Natural killer cell (primary cell): ENCODE results near the gene PRRG2. TPM values are rescaled to one million over a fixed set of nuclear protein-coding genes. Genes with fewer than 3 reads are reported as not detected.

Source experiments
- ATAC-seq, 3 donors: fragments of 150-1000 bp in 2 of 3; fragments of 200-7000 bp in 1 of 3; cut with Tn5 transposase; 1 replicate in 1 of 3; 2 replicates in 2 of 3; pipeline ENCODE4 v1.10.0; 2021; ENCODE audit warnings: mild to moderate bottlenecking in 2 of 3, moderate library complexity in 2 of 3
- DNase-seq, 2 donors: peaks; one replicate each; pipeline versions ENCODE4 v3.0.0 to v3.0.0-alpha.2; 2013 to 2021; ENCODE audit warnings: mixed read lengths in 1 of 2
- H3K27ac ChIP-seq: one replicate; pipeline ENCODE4 v1.5.1; 2013; ENCODE audit warnings: mild to moderate bottlenecking, low read length
- H3K27me3 ChIP-seq: one replicate; pipeline ENCODE4 v1.6.1; 2013; ENCODE audit warnings: low read length; ENCODE audit not compliant: control insufficient read depth, insufficient read depth
- H3K36me3 ChIP-seq: one replicate; pipeline ENCODE4 v1.6.1; 2013; ENCODE audit warnings: low read length; ENCODE audit not compliant: control insufficient read depth, insufficient read depth
- H3K4me1 ChIP-seq: one replicate; pipeline ENCODE4 v1.6.1; 2013; ENCODE audit warnings: low read length; ENCODE audit not compliant: control insufficient read depth, insufficient read depth
- H3K4me3 ChIP-seq: one replicate; pipeline ENCODE4 v1.5.1; 2013; ENCODE audit warnings: low read length
- H3K9me3 ChIP-seq: one replicate; pipeline ENCODE4 v1.6.1; 2013; ENCODE audit warnings: low read length; ENCODE audit not compliant: control insufficient read depth, insufficient read depth
- H3K27ac Mint-ChIP-seq, 2 donors: one replicate each; pipeline ENCODE4 v1.8.0; 2022; ENCODE audit warnings: mild to moderate bottlenecking in 2 of 2, mixed read lengths in 2 of 2, moderate library complexity in 1 of 2
- H3K27me3 Mint-ChIP-seq, 2 donors: one replicate each; pipeline ENCODE4 v1.8.0; 2022; ENCODE audit warnings: low read depth in 2 of 2, mixed read lengths in 2 of 2
- H3K36me3 Mint-ChIP-seq: one replicate; pipeline ENCODE4 v1.8.0; 2022; ENCODE audit warnings: mixed read lengths
- H3K4me1 Mint-ChIP-seq, 2 donors: one replicate each; pipeline ENCODE4 v1.8.0; 2022; ENCODE audit warnings: mixed read lengths in 2 of 2
- H3K4me3 Mint-ChIP-seq: one replicate; pipeline ENCODE4 v1.8.0; 2022; ENCODE audit warnings: mild to moderate bottlenecking, moderate library complexity, mixed read lengths
- H3K9me3 Mint-ChIP-seq, 2 donors: one replicate each; pipeline ENCODE4 v1.8.0; 2022; ENCODE audit warnings: mixed read lengths in 2 of 2
- CTCF ChIP-seq: fragments of 200-600 bp; IDR thresholded peaks from one replicate; pipeline ENCODE4 v1.8.0; 2022; ENCODE audit warnings: antibody characterized with exemption
- WGBS: methylation state at CpG from one replicate; pipeline ENCODE4 v1.1.7; 2013; ENCODE audit warnings: missing lambda C conversion rate; ENCODE audit not compliant: insufficient coverage; 5-methylcytosine and 5-hydroxymethylcytosine counted together
- intact Hi-C: fragments of 100-400 bp; cut with micrococcal nuclease; formaldehyde crosslinking; loops from one replicate; pipeline ENCODE4 v1.14.2; 2022
- total RNA-seq, 4 donors: library from RNA; stranded (reverse); fragments of 120-200 nt in 1 of 4; gene quantifications; one replicate each; pipeline versions ENCODE4 v1.2.3 to v1.2.4, GENCODE V29; 2013 to 2022

PRRG2 gene
- total RNA-seq, 3 donors from 2014 or later (not counting 1 experiment from before 2014, with no cell fraction given) = 0.39 to 0.56 TPM; not detected in 1

GRCh38 chr19:49639401-49640112, 58.4 kb downstream of the PRRG2 start:
- H3K4me3 Mint-ChIP-seq = peak overlapping the region; percentile 93
- peaks cover 44 to 60% of the 10 kb centered on the region in 2 donors for H3K4me1 Mint-ChIP-seq
- Histone ChIP-seq H3K4me3 (peak overlapping the region; percentile 32), H3K9me3 (no peaks in the 10 kb centered on the region), H3K27ac (peak overlapping the region; percentile 41), H3K27me3 (no peaks in the 10 kb centered on the region), H3K36me3 (no peaks in the 10 kb centered on the region), H3K4me1 (peaks cover 44% of the 10 kb centered on the region)
- no peaks in the 10 kb centered on the region for H3K27me3 Mint-ChIP-seq
- WGBS = 5% methylated on average over 31 of the region's 31 CpGs
- H3K36me3 Mint-ChIP-seq = no peaks in the 10 kb centered on the region
- no peak for TF ChIP-seq CTCF
- intact Hi-C loops = loop anchor here (1.0 to 5.0 kb wide), 6 partner anchors 38 to 1002 kb away; partner anchors contain the start of genes AKT1S1, DBP, NOSIP and PRMT1
- DNase-seq = peak in 1 of 2 donors; percentile 42
- no peak for ATAC-seq
- peak overlapping the region; percentile 96 to 100 for H3K27ac Mint-ChIP-seq
- H3K9me3 Mint-ChIP-seq = no peaks in the 10 kb centered on the region

GRCh38 chr19:49640113-49640898, 59.2 kb downstream of the PRRG2 start, which contains the start of gene RRAS:
Gene RRAS (minus strand): TSS chr19:49640143. CDS start chr19:49640098, 45 bp downstream.
- Mint-ChIP-seq H3K9me3 (no peaks in the 10 kb centered on the region), H3K4me3 (peak within 1 kb of the TSS; percentile 93), H3K36me3 (no peaks in the 10 kb centered on the region), H3K27ac (peak within 1 kb of the TSS; percentile 96 to 100), H3K27me3 (no peaks in the 10 kb centered on the region), H3K4me1 (peaks cover 45 to 63% of the 10 kb centered on the region in 2 donors)
- peak within 1 kb of the TSS; percentile 86 for H3K27ac ChIP-seq
- WGBS = under 1% methylated on average over 51 of the region's 51 CpGs
- intact Hi-C loops = loop anchor here (1.0 to 5.0 kb wide), 6 partner anchors 37 to 1003 kb away; partner anchors contain the start of genes AKT1S1, DBP, NOSIP and PRMT1
- H3K9me3 ChIP-seq = no peaks in the 10 kb centered on the region
- peak within 1 kb of the TSS; percentile 58 for H3K4me3 ChIP-seq
- no peaks in the 10 kb centered on the region for H3K36me3 ChIP-seq
- DNase-seq (peak; percentile 99 to 100), ATAC-seq (peak; percentile 71 to 87 (median 73))
- no peaks in the 10 kb centered on the region for H3K27me3 ChIP-seq
- no peak for TF ChIP-seq CTCF
- H3K4me1 ChIP-seq = peaks cover 44% of the 10 kb centered on the region

Other genes with a start within 250 kb of the PRRG2 start
- 100 to 1,000 TPM; 322 to 392 (median 359) TPM for gene CD37, start 245.9 kb upstream of the PRRG2 start, total RNA-seq
- gene TEAD2, start 218.9 kb upstream of the PRRG2 start, total RNA-seq = not detected
- gene DKKL1, start 217.4 kb upstream of the PRRG2 start, total RNA-seq = not detected
- gene KASH5, start 193.1 kb upstream of the PRRG2 start, total RNA-seq = under 1 TPM in 2 of 3 donors, not detected in 1; 0.73 to 0.80 TPM
- gene PTH2, start 157.9 kb upstream of the PRRG2 start, total RNA-seq = not detected
- not detected for gene GFY, start 155.9 kb upstream of the PRRG2 start, total RNA-seq
- not detected for gene SLC17A7, start 139.8 kb upstream of the PRRG2 start, total RNA-seq
- 100 to 1,000 TPM; 112 to 149 (median 138) TPM for gene PIH1D1, start 129.5 kb upstream of the PRRG2 start, total RNA-seq
- 10 to 100 TPM; 39.9 to 43.2 (median 41.4) TPM for gene ALDH16A1, start 128.1 kb upstream of the PRRG2 start, total RNA-seq
- gene FLT3LG, start 107.1 kb upstream of the PRRG2 start, total RNA-seq = 10 to 100 TPM; 44.7 to 65.7 (median 64.8) TPM
- gene RPL13A, start 93.7 kb upstream of the PRRG2 start, total RNA-seq = 1,000 to 10,000 TPM; 1,881 to 2,284 (median 2,283) TPM
- gene RPS11, start 84.9 kb upstream of the PRRG2 start, total RNA-seq = 1,000 to 10,000 TPM; 1,427 to 1,714 (median 1,549) TPM
- 10 to 100 TPM; 13.5 to 39.2 (median 19.9) TPM for gene FCGRT, start 68.7 kb upstream of the PRRG2 start, total RNA-seq
- 1 to 10 TPM; 2.4 to 4.7 (median 3.0) TPM for gene RCN3, start 53.3 kb upstream of the PRRG2 start, total RNA-seq
- gene NOSIP, start 760 bp upstream of the PRRG2 start, total RNA-seq = 10 to 100 TPM; 46.7 to 63.6 (median 59.8) TPM
- gene PRR12, start 9.9 kb downstream of the PRRG2 start, total RNA-seq = 10 to 100 TPM; 51.1 to 62.1 (median 56.0) TPM
- 1 to 10 TPM; 2.0 to 7.7 (median 5.9) TPM for gene RRAS, start 58.8 kb downstream of the PRRG2 start, total RNA-seq
- 10 to 100 TPM; 38.9 to 46.2 (median 44.9) TPM for gene SCAF1, start 60.9 kb downstream of the PRRG2 start, total RNA-seq
- gene IRF3, start 84.5 kb downstream of the PRRG2 start, total RNA-seq = 100 to 1,000 TPM; 176 to 184 (median 179) TPM
- 10 to 100 TPM; 15.6 to 34.6 (median 22.3) TPM for gene BCL2L12, start 84.6 kb downstream of the PRRG2 start, total RNA-seq
- 10 to 100 TPM; 77.0 to 92.5 (median 78.2) TPM for gene PRMT1, start 96.0 kb downstream of the PRRG2 start, total RNA-seq
- gene ADM5, start 108.3 kb downstream of the PRRG2 start, total RNA-seq = 1 to 10 TPM; 2.3 to 2.9 (median 2.4) TPM
- gene CPT1C, start 109.8 kb downstream of the PRRG2 start, total RNA-seq = under 1 TPM; 0.34 to 0.78 (median 0.73) TPM
- gene TSKS, start 182.0 kb downstream of the PRRG2 start, total RNA-seq = 1 to 10 TPM in 2 of 3 donors, under 1 TPM in 1; 0.35 to 2.4 (median 1.7) TPM
- gene AP2A1, start 185.7 kb downstream of the PRRG2 start, total RNA-seq = 100 to 1,000 TPM; 137 to 163 (median 161) TPM
- gene FUZ, start 232.0 kb downstream of the PRRG2 start, total RNA-seq = 10 to 100 TPM; 17.7 to 33.1 (median 20.6) TPM
- 100 to 1,000 TPM in 1 of 3 donors, 10 to 100 TPM in 2; 64.2 to 132 (median 69.5) TPM for gene MED25, start 237.0 kb downstream of the PRRG2 start, total RNA-seq